Sciatic nerve (tissue), 2 donors: ENCODE measurements around the gene PUDP. TPM values are rescaled to one million over a fixed set of nuclear protein-coding genes. Genes with fewer than 3 reads are reported as not detected.
"Not testable (repeated sequence)": the region's sequence is repeated elsewhere in the genome, so short reads cannot be mapped to it uniquely, and the experiment has no call there.

Experiments
- ATAC-seq: fragments of 200-7000 bp; cut with Tn5 transposase; one replicate; pipeline ENCODE4 v1.9.1; 2020; ENCODE audit warnings: mild to moderate bottlenecking, moderate library complexity
- DNase-seq: peaks from one replicate; pipeline ENCODE4 v3.0.0-alpha.2; 2020; ENCODE audit warnings: low spot score
- intact Hi-C: fragments of 100-400 bp; cut with DNase I; formaldehyde crosslinking; loops from one replicate; pipeline ENCODE4 v1.14.2; 2022
- microRNA-seq: library from miRNA; unstranded; fragments of <30 nt; microRNA quantifications from one replicate; pipeline ENCODE4 v1.2.0, GENCODE V29; 2020
- total RNA-seq: library from RNA; stranded (reverse); fragmentation: NEBNext Ultra II Directional; extraction: Animal tissue kit (Norgen Biotek cat#: 25700); gene quantifications from one replicate; pipeline ENCODE4 v1.2.1, GENCODE V29; 2021
- donor health status: DM: no; HTN: no; CAD: no.
- donor health status: DM: no; HTN: no; CAD: no.

PUDP gene
- total RNA-seq, 1 donor from 2014 or later = 17.4 TPM

- DNase-seq, ATAC-seq, intact Hi-C loops: not testable (repeated sequence)
Measured at GRCh38 chrX:7007328-7007727, 140.6 kb downstream of the PUDP start.

Small RNA genes lying within 50 kb of the gene (microRNA-seq; reads per million reads assigned to microRNA genes)
- not detected for gene MIR4767

Other genes with a start within 250 kb of the PUDP start
- gene STS, start 441 bp downstream of the PUDP start, total RNA-seq = 10.1 TPM